HEK293T (cell line): ENCODE data around the gene SEMA5A.

Experiments
- ARNT ChIP-seq: fragments of 450-650 bp; IDR thresholded peaks from 2 replicates; pipeline ENCODE4 v1.6.1; 2017; ENCODE audit warnings: mild to moderate bottlenecking
- BHLHE40 ChIP-seq: fragments of 450-650 bp; IDR thresholded peaks from 2 replicates; pipeline ENCODE4 v1.6.1; 2016; ENCODE audit warnings: mild to moderate bottlenecking, moderate library complexity, borderline replicate concordance
- CTBP1 ChIP-seq: fragments of 450-650 bp; IDR thresholded peaks from 2 replicates; pipeline ENCODE4 v1.6.1; 2016; ENCODE audit warnings: borderline replicate concordance
- FOXA1 ChIP-seq: fragments of 450-650 bp; IDR thresholded peaks from 2 replicates; pipeline ENCODE4 v1.6.1; 2016; ENCODE audit warnings: mild to moderate bottlenecking
- FOXK2 ChIP-seq: fragments of 450-650 bp; IDR thresholded peaks from 2 replicates; pipeline ENCODE4 v1.6.1; 2016; ENCODE audit warnings: mild to moderate bottlenecking
- FOXM1 ChIP-seq: fragments of 450-650 bp; IDR thresholded peaks from 2 replicates; pipeline ENCODE4 v1.6.1; 2017; ENCODE audit warnings: mild to moderate bottlenecking, borderline replicate concordance
- HDGF ChIP-seq: fragments of 450-650 bp; IDR thresholded peaks from 2 replicates; pipeline ENCODE4 v1.6.1; 2017; ENCODE audit warnings: antibody characterized with exemption, borderline replicate concordance
- L3MBTL2 ChIP-seq: fragments of 450-650 bp; conservative IDR thresholded peaks from 2 replicates; pipeline ENCODE4 v1.6.1; 2016; ENCODE audit warnings: mild to moderate bottlenecking
- LEF1 ChIP-seq: fragments of 450-650 bp; IDR thresholded peaks from 2 replicates; pipeline ENCODE4 v1.6.1; 2017; ENCODE audit warnings: mild to moderate bottlenecking, borderline replicate concordance
- NFRKB ChIP-seq: fragments of 450-650 bp; IDR thresholded peaks from 2 replicates; pipeline ENCODE4 v1.6.1; 2016; ENCODE audit warnings: mild to moderate bottlenecking, moderate library complexity
- PKNOX1 ChIP-seq: fragments of 450-650 bp; IDR thresholded peaks from 2 replicates; pipeline ENCODE4 v1.6.1; 2016
- SP1 ChIP-seq: fragments of 450-650 bp; IDR thresholded peaks from 2 replicates; pipeline ENCODE4 v1.6.1; 2017
- TARDBP ChIP-seq: fragments of 450-650 bp; IDR thresholded peaks from 2 replicates; pipeline ENCODE4 v1.6.1; 2016

- TF ChIP-seq FOXA1 (no peak), BHLHE40 (no peak), SP1 (no peak), ARNT (no peak), L3MBTL2 (no peak), HDGF (no peak), TARDBP (no peak), CTBP1 (no peak), FOXK2 (no peak), FOXM1 (no peak), PKNOX1 (no peak), LEF1 (no peak), NFRKB (no peak)
Measured at GRCh38 chr5:9013147-9013546, 532.7 kb downstream of the SEMA5A start.
